ENCODE measurements around the gene CPLX3.

The CPLX3 gene

DNA sequence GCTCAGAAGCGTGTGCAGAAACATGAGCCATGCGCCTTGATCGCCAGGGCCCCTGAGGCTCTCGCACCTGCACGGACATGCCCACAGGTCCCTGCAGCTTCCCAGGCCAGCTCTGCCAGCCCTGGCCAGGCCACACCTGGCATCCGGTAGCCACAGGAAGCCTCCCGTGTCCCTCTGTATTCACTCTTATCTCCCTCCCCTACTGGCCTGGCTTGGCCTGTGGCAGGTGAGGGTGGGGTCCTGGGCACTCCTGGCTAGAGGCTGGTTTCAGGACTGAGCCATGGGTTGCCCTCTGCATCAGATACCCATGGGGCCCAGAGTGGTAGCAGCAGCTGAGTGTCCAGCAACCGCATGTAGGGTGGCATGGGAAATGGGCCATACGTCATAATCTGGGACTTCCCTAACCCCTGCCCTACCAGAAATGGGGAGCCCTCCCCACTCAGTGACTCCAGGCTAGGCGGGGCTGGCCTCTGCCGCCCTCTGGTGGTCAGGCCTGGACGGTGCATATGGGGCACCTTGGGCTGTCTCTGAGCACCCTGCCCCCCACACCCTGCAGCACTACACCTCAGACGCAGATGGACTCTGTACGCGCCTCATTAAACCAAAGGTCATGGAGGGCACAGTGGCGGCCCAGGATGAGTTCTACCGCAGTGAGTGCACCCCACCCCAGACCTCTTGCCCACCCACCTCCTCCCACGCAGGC lies 26.4 kb upstream of the CPLX3 start:
- TF ChIP-seq, protein P1, sequence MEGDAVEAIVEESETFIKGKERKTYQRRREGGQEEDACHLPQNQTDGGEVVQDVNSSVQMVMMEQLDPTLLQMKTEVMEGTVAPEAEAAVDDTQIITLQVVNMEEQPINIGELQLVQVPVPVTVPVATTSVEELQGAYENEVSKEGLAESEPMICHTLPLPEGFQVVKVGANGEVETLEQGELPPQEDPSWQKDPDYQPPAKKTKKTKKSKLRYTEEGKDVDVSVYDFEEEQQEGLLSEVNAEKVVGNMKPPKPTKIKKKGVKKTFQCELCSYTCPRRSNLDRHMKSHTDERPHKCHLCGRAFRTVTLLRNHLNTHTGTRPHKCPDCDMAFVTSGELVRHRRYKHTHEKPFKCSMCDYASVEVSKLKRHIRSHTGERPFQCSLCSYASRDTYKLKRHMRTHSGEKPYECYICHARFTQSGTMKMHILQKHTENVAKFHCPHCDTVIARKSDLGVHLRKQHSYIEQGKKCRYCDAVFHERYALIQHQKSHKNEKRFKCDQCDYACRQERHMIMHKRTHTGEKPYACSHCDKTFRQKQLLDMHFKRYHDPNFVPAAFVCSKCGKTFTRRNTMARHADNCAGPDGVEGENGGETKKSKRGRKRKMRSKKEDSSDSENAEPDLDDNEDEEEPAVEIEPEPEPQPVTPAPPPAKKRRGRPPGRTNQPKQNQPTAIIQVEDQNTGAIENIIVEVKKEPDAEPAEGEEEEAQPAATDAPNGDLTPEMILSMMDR (conservative IDR thresholded peaks at IDR 0.05; ENCODE audit: low read depth, low read length) = peak; percentile 96
- DNase-seq (ENCODE audit: low read depth) = peak; percentile 57
- H3K4me3 ChIP-seq (ENCODE audit: low read depth, low read length) = no peak overlapping the region

DNA sequence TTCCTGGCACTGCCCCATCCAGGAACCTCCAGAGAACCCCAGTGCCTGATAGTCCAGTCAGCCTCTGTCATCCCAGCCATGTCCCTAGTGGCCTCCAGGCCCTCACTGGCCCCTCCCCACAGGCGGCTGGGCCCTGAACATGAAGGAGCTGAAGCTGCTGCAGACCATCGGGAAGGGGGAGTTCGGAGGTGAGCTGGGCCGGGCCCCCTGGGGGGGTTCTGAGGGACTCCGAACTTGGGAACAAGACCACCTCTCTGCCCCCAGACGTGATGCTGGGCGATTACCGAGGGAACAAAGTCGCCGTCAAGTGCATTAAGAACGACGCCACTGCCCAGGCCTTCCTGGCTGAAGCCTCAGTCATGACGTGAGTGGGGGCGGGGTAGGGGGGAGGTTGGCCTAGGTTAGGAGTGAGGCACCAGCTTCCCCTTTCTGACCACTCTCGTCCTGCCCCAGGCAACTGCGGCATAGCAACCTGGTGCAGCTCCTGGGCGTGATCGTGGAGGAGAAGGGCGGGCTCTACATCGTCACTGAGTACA lies 25.8 kb upstream of the CPLX3 start:
- no peak overlapping the region for H3K4me3 ChIP-seq (ENCODE audit: low read depth, low read length)
- DNase-seq (ENCODE audit: low read depth) = no peak
- TF ChIP-seq, protein P1 (conservative IDR thresholded peaks at IDR 0.05; ENCODE audit: low read depth, low read length) = no peak

- no peak for DNase-seq (ENCODE audit: low read depth)
- TF ChIP-seq, protein P1 (conservative IDR thresholded peaks at IDR 0.05; ENCODE audit: low read depth, low read length) = no peak
- no peak overlapping the region for H3K4me3 ChIP-seq (ENCODE audit: low read depth, low read length)
Measured at GRCh38 chr15:74801311-74801997, 25.0 kb upstream of the CPLX3 start.

DNA sequence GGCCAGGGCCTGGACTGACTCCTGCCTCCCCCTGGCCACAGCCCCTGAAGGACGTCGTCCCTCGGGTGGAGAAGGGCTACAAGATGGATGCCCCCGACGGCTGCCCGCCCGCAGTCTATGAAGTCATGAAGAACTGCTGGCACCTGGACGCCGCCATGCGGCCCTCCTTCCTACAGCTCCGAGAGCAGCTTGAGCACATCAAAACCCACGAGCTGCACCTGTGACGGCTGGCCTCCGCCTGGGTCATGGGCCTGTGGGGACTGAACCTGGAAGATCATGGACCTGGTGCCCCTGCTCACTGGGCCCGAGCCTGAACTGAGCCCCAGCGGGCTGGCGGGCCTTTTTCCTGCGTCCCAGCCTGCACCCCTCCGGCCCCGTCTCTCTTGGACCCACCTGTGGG lies 24.1 kb upstream of the CPLX3 start:
- TF ChIP-seq, protein P1 (conservative IDR thresholded peaks at IDR 0.05; ENCODE audit: low read depth, low read length) = no peak
- H3K4me3 ChIP-seq (ENCODE audit: low read depth, low read length) = no peak overlapping the region
- DNase-seq (ENCODE audit: low read depth) = no peak

GRCh38 chr15:74802862-74803447 lies 23.5 kb upstream of the CPLX3 start:
- TF ChIP-seq, protein P1 (conservative IDR thresholded peaks at IDR 0.05; ENCODE audit: low read depth, low read length) = no peak
- no peak overlapping the region for H3K4me3 ChIP-seq (ENCODE audit: low read depth, low read length)
- DNase-seq (ENCODE audit: low read depth) = no peak

GRCh38 chr15:74804935-74805334 lies 21.5 kb upstream of the CPLX3 start:
- H3K4me3 ChIP-seq (ENCODE audit: low read depth, low read length) = no peak overlapping the region
- DNase-seq (ENCODE audit: low read depth) = no peak
- TF ChIP-seq, protein P1 (conservative IDR thresholded peaks at IDR 0.05; ENCODE audit: low read depth, low read length) = no peak

Measured in choroid plexus epithelial cell (primary cell).